ENCODE data around the gene DEF6. TPM values are rescaled to one million over a fixed set of nuclear protein-coding genes. Genes with fewer than 3 reads are reported as not detected.

DEF6 gene
- total and polyA plus RNA-seq, 2 of the 8 experiments (the other 6 are each of a cell fraction or from before 2014, with no cell fraction given) = 3.3 to 4.1 TPM

- no peak overlapping the region for H2AK5ac ChIP-seq (ENCODE audit: low read depth, low read length)
- no peak overlapping the region for H3K4me2 ChIP-seq (ENCODE audit: insufficient read depth in 1 of 2, low read depth in 2 of 2, low read length in 2 of 2)
- no peak overlapping the region for H2BK20ac ChIP-seq (ENCODE audit: low read length)
- no peak overlapping the region for H3K18ac ChIP-seq (ENCODE audit: extremely low read depth, low read length)
- peaks cover 0 to 4% (median 1%) of the 10 kb centered on the region in 4 experiments; a peak in 3 of 8 replicates for H3K36me3 ChIP-seq (ENCODE audit: control insufficient read depth in 2 of 4, insufficient read depth in 4 of 4, low read length in 3 of 4)
- 0 out of 2 replicates have a peak, but pooled peaks cover 2% of the 10 kb centered on the region for H3K23me2 ChIP-seq (ENCODE audit: low read depth, low read length)
- H3K14ac ChIP-seq (ENCODE audit: insufficient read length) = no peak overlapping the region
- ChIA-PET CTCF (ENCODE audit: partially characterized antibody) (no interaction called here), POLR2A (ENCODE audit: partially characterized antibody) (interaction anchor here (1.3 kb wide), 1 partner anchor 12 kb away, joined by 3 read pairs; no protein-coding TSS in a partner anchor)
- FAIRE-seq (no peak), DNase-seq (ENCODE audit: low read depth in 1 of 2, low spot score in 2 of 2) (no peak)
- no peaks in the 10 kb centered on the region for H4K20me1 ChIP-seq (replicated peaks in 1 of 2; ENCODE audit: control insufficient read depth in 1 of 2, insufficient read depth in 2 of 2, low read length in 2 of 2)
- H3K9ac ChIP-seq (replicated peaks in 1 of 4; ENCODE audit: extremely low read depth in 1 of 4, low read depth in 3 of 4, low read length in 3 of 4) = no peak overlapping the region
- no peak overlapping the region for H3K23ac ChIP-seq (ENCODE audit: insufficient read length)
- H2BK12ac ChIP-seq (ENCODE audit: low read depth, low read length) = no peak overlapping the region
- no peak overlapping the region for H3K27ac ChIP-seq (ENCODE audit: low read depth, low read length)
- no peak overlapping the region; the same call in 1 of the 2 replicates for H2BK15ac ChIP-seq (ENCODE audit: low read length)
- TF ChIP-seq CHD2 (IDR thresholded peaks at IDR 0.05; ENCODE audit: low read length) = no peak
- no peak overlapping the region for H2AFZ ChIP-seq (ENCODE audit: low read length)
- H4K8ac ChIP-seq (ENCODE audit: extremely low read depth, insufficient read depth, low read length) = no peak overlapping the region
- H3K4ac ChIP-seq (replicated peaks; ENCODE audit: insufficient read length, low read depth, low read length) = no peak overlapping the region
- H3K4me1 ChIP-seq (replicated peaks in 1 of 4; ENCODE audit: control insufficient read depth in 3 of 4, insufficient read depth in 4 of 4, low read length in 3 of 4) = peaks cover 4 to 17% (median 11%) of the 10 kb centered on the region in 4 experiments
- no peak overlapping the region for H2BK120ac ChIP-seq (replicated peaks; ENCODE audit: low read depth, low read length)
- 87% methylated on average over 3 of the region's 3 CpGs; no CpG with 5 or more reads in 1 of the 2 experiments for WGBS, 2 experiments (ENCODE audit: extremely low coverage in 1 of 2, insufficient coverage in 1 of 2, insufficient read length in 1 of 2, insufficient replicate concordance in 2 of 2, low coverage in 1 of 2, low lambda C conversion rate in 2 of 2, missing lambda C conversion rate in 1 of 2)
- no peaks in the 10 kb centered on the region for H3K27me3 ChIP-seq (replicated peaks in 1 of 4; ENCODE audit: control insufficient read depth in 3 of 4, extremely low read depth in 1 of 4, insufficient read depth in 3 of 4, low read length in 3 of 4)
- H3K9me3 ChIP-seq (ENCODE audit: insufficient read depth in 2 of 2, low read depth in 1 of 2, low read length in 1 of 2) = no peaks in the 10 kb centered on the region
- H3K56ac ChIP-seq (replicated peaks; ENCODE audit: insufficient read length, low read depth, low read length) = no peak overlapping the region
- no peak overlapping the region for H4K5ac ChIP-seq (ENCODE audit: insufficient read length, low read depth, low read length)
- H2BK5ac ChIP-seq (ENCODE audit: low read depth, low read length) = no peak overlapping the region
- no peak overlapping the region for H4K91ac ChIP-seq (replicated peaks; ENCODE audit: insufficient read length, low read length)
- no peak overlapping the region for H3K4me3 ChIP-seq (ENCODE audit: extremely low read depth in 1 of 4, insufficient read depth in 2 of 4, low read depth in 3 of 4, low read length in 4 of 4)
- no peaks in the 10 kb centered on the region for H3K79me2 ChIP-seq (ENCODE audit: control insufficient read depth in 1 of 2, insufficient read depth in 2 of 2, low read length in 2 of 2)
- no peaks in the 10 kb centered on the region; the same call in 1 of the 2 replicates for H3K79me1 ChIP-seq (ENCODE audit: low read depth, low read length)
These were observed 60.5 kb downstream of the DEF6 start for GRCh38 chr6:35358086-35358485.
